Activated naive CD4-positive, alpha-beta T cell treated with anti-CD3 and anti-CD28 coated beads, Interleukin-2, amount 50 U/mL, for 16 hours (primary cell): Measurements from ENCODE around the gene CRB1.
"Not testable (repeated sequence)": the region's sequence is repeated elsewhere in the genome, so short reads cannot be mapped to it uniquely, and the experiment has no call there.

Source experiments
- DNase-seq: peaks from one replicate; pipeline ENCODE4 v3.0.0-alpha.2; 2020

CRB1 gene

GRCh38 chr1:197402189-197402588 lies 134.1 kb downstream of the CRB1 start:
- DNase-seq, result no peak

- not testable (repeated sequence) for DNase-seq
These were observed 136.7 kb downstream of the CRB1 start for GRCh38 chr1:197404774-197405173.

- not testable (repeated sequence) for DNase-seq
These were observed 137.6 kb downstream of the CRB1 start for GRCh38 chr1:197405614-197406013.

- DNase-seq, result no peak
These were observed 145.5 kb downstream of the CRB1 start for GRCh38 chr1:197413564-197413963.

GRCh38 chr1:197415221-197415620 lies 147.2 kb downstream of the CRB1 start:
- no peak for DNase-seq

- DNase-seq, result no peak
These were observed 150.6 kb downstream of the CRB1 start for GRCh38 chr1:197418693-197419092.

GRCh38 chr1:197422993-197423392 lies 154.9 kb downstream of the CRB1 start:
- no peak for DNase-seq

- no peak for DNase-seq
These were observed 156.3 kb downstream of the CRB1 start for GRCh38 chr1:197424380-197424779.

GRCh38 chr1:197429372-197429771 lies 161.3 kb downstream of the CRB1 start:
- no peak for DNase-seq

- DNase-seq, result no peak
These were observed 167.2 kb downstream of the CRB1 start for GRCh38 chr1:197435224-197435623.

- DNase-seq, result no peak
These were observed 169.5 kb downstream of the CRB1 start for GRCh38 chr1:197437601-197438000.

- no peak for DNase-seq
These were observed 170.1 kb downstream of the CRB1 start for GRCh38 chr1:197438010-197438790.

GRCh38 chr1:197439708-197440280 lies 171.7 kb downstream of the CRB1 start:
- DNase-seq, result no peak

- no peak for DNase-seq
These were observed 172.7 kb downstream of the CRB1 start for GRCh38 chr1:197440715-197441114.

- DNase-seq, result no peak
These were observed 174.0 kb downstream of the CRB1 start for GRCh38 chr1:197441999-197442414.

- no peak for DNase-seq
These were observed 176.7 kb downstream of the CRB1 start for GRCh38 chr1:197444755-197445154.

- no peak for DNase-seq
These were observed 180.2 kb downstream of the CRB1 start for GRCh38 chr1:197448121-197448779.

- DNase-seq, result no peak
These were observed 183.3 kb downstream of the CRB1 start for GRCh38 chr1:197451381-197451780.

GRCh38 chr1:197453376-197454058 lies 185.5 kb downstream of the CRB1 start:
- no peak for DNase-seq

- no peak for DNase-seq
These were observed 194.5 kb downstream of the CRB1 start for GRCh38 chr1:197462539-197462938.

- no peak for DNase-seq
These were observed 195.1 kb downstream of the CRB1 start for GRCh38 chr1:197463142-197463541.

- no peak for DNase-seq
These were observed 196.0 kb downstream of the CRB1 start for GRCh38 chr1:197464044-197464443.

GRCh38 chr1:197465528-197466327 lies 197.7 kb downstream of the CRB1 start:
- no peak for DNase-seq
